AG10803 (cell line): ENCODE measurements around the gene SLC8A1.

Source experiments
- DNase-seq: peaks from one replicate; pipeline ENCODE4 v3.0.0; 2010; ENCODE audit warnings: low read depth
- H3K4me3 ChIP-seq: 2 replicates; pipeline ENCODE4 v1.5.1; 2011; ENCODE audit warnings: mild to moderate bottlenecking, low read length, control low read depth
- CTCF ChIP-seq: conservative IDR thresholded peaks from 2 replicates; pipeline ENCODE4 v1.5.1; 2011; ENCODE audit warnings: mild to moderate bottlenecking, low read length, control low read depth, inconsistent platforms

The SLC8A1 gene

GRCh38 chr2:40436093-40436475 is 15.8 kb downstream of the SLC8A1 start:
- no peak overlapping the region for H3K4me3 ChIP-seq
- peak; percentile 61 for DNase-seq
- no peak for TF ChIP-seq CTCF

- H3K4me3 ChIP-seq, result no peak overlapping the region
- no peak for TF ChIP-seq CTCF
- no peak for DNase-seq
Observed at GRCh38 chr2:40435426-40436092, 16.3 kb downstream of the SLC8A1 start.

GRCh38 chr2:40434731-40435271 is 17.1 kb downstream of the SLC8A1 start:
- no peak overlapping the region for H3K4me3 ChIP-seq
- no peak for TF ChIP-seq CTCF
- DNase-seq, result peak; percentile 99

GRCh38 chr2:40433736-40434135 is 18.2 kb downstream of the SLC8A1 start:
- TF ChIP-seq CTCF, result no peak
- DNase-seq, result no peak

GRCh38 chr2:40432921-40433483 is 18.9 kb downstream of the SLC8A1 start:
- no peak for TF ChIP-seq CTCF
- peak; percentile 53 for DNase-seq
- no peak overlapping the region for H3K4me3 ChIP-seq

More at GRCh38 chr2:40433736-40434135, 18.2 kb downstream of the SLC8A1 start:
- H3K4me3 ChIP-seq, result no peak overlapping the region

- H3K4me3 ChIP-seq, result no peak overlapping the region
- peak; percentile 86 for DNase-seq
- TF ChIP-seq CTCF, result no peak
Observed at GRCh38 chr2:40431600-40431955, 20.3 kb downstream of the SLC8A1 start.
